ENCODE data around the gene DIAPH3.

The DIAPH3 gene

GRCh38 chr13:59957438-59957837 is 206.3 kb downstream of the DIAPH3 start:
- no peak for DNase-seq (ENCODE audit: low spot score)

- DNase-seq (ENCODE audit: low spot score), result no peak
Observed at GRCh38 chr13:59954601-59955000, 209.1 kb downstream of the DIAPH3 start.

- DNase-seq (ENCODE audit: low spot score), result no peak
Observed at GRCh38 chr13:59951011-59951410, 212.7 kb downstream of the DIAPH3 start.

GRCh38 chr13:59950266-59950665 is 213.5 kb downstream of the DIAPH3 start:
- DNase-seq (ENCODE audit: low spot score), result no peak

GRCh38 chr13:59948686-59949085 is 215.0 kb downstream of the DIAPH3 start:
- DNase-seq (ENCODE audit: low spot score), result no peak

GRCh38 chr13:59946944-59947343 is 216.8 kb downstream of the DIAPH3 start:
- DNase-seq (ENCODE audit: low spot score), result no peak

GRCh38 chr13:59931621-59932020 is 232.1 kb downstream of the DIAPH3 start:
- DNase-seq (ENCODE audit: low spot score), result no peak

- DNase-seq (ENCODE audit: low spot score), result no peak
Observed at GRCh38 chr13:59924256-59924655, 239.5 kb downstream of the DIAPH3 start.

- DNase-seq (ENCODE audit: low spot score), result no peak
Observed at GRCh38 chr13:59915252-59915651, 248.5 kb downstream of the DIAPH3 start.

GRCh38 chr13:59914556-59914955 is 249.2 kb downstream of the DIAPH3 start:
- no peak for DNase-seq (ENCODE audit: low spot score)

GRCh38 chr13:59906413-59907049 is 257.2 kb downstream of the DIAPH3 start:
- peak; percentile 3 for DNase-seq (ENCODE audit: low spot score)

GRCh38 chr13:59901191-59901590 is 262.5 kb downstream of the DIAPH3 start:
- DNase-seq (ENCODE audit: low spot score), result no peak

GRCh38 chr13:59898066-59898465 is 265.7 kb downstream of the DIAPH3 start:
- no peak for DNase-seq (ENCODE audit: low spot score)

- no peak for DNase-seq (ENCODE audit: low spot score)
Observed at GRCh38 chr13:59893266-59893665, 270.5 kb downstream of the DIAPH3 start.

GRCh38 chr13:59891053-59891452 is 272.7 kb downstream of the DIAPH3 start:
- DNase-seq (ENCODE audit: low spot score), result no peak

- DNase-seq (ENCODE audit: low spot score), result no peak
Observed at GRCh38 chr13:59890054-59890453, 273.7 kb downstream of the DIAPH3 start.

- DNase-seq (ENCODE audit: low spot score), result no peak
Observed at GRCh38 chr13:59888408-59888807, 275.3 kb downstream of the DIAPH3 start.

GRCh38 chr13:59885076-59885475 is 278.7 kb downstream of the DIAPH3 start:
- DNase-seq (ENCODE audit: low spot score), result no peak

- DNase-seq (ENCODE audit: low spot score), result no peak
Observed at GRCh38 chr13:59883885-59884284, 279.8 kb downstream of the DIAPH3 start.

GRCh38 chr13:59880468-59880867 is 283.3 kb downstream of the DIAPH3 start:
- DNase-seq (ENCODE audit: low spot score), result no peak

GRCh38 chr13:59879281-59879680 is 284.4 kb downstream of the DIAPH3 start:
- DNase-seq (ENCODE audit: low spot score), result no peak

GRCh38 chr13:59877933-59878332 is 285.8 kb downstream of the DIAPH3 start:
- no peak for DNase-seq (ENCODE audit: low spot score)

- no peak for DNase-seq (ENCODE audit: low spot score)
Observed at GRCh38 chr13:59874973-59875372, 288.8 kb downstream of the DIAPH3 start.

- no peak for DNase-seq (ENCODE audit: low spot score)
Observed at GRCh38 chr13:59873856-59874255, 289.9 kb downstream of the DIAPH3 start.

- no peak for DNase-seq (ENCODE audit: low spot score)
Observed at GRCh38 chr13:59873309-59873708, 290.4 kb downstream of the DIAPH3 start.

All from LoVo (cell line).